Activated T-helper 2 cell treated with anti-CD3 and anti-CD28 coated beads, Interferon-gamma antibody, Interleukin-2, Interleukin-4, amounts not matched to agents 10 μg/mL and 5 μg/mL and 100 μg/mL, durations not matched to agents 14 hours and 24 hours and 36 hours (primary cell): Measurements from ENCODE around the gene BEAN1. TPM values are rescaled to one million over a fixed set of nuclear protein-coding genes. Genes with fewer than 3 reads are reported as not detected.
A peak's percentile ranks its signal among the peaks of the same experiment; 100 is the strongest.

ENCODE experiments used
- DNase-seq: peaks from one replicate; pipeline ENCODE4 v3.0.0; 2021; ENCODE audit warnings: low spot score
- H3K27ac Mint-ChIP-seq: one replicate; pipeline ENCODE4 v1.8.0; 2021; ENCODE audit warnings: mixed read lengths
- H3K27me3 Mint-ChIP-seq: one replicate; pipeline ENCODE4 v1.8.0; 2021; ENCODE audit warnings: low read depth, mixed read lengths
- H3K36me3 Mint-ChIP-seq: one replicate; pipeline ENCODE4 v1.8.0; 2021; ENCODE audit warnings: low read depth, mixed read lengths
- H3K4me1 Mint-ChIP-seq: one replicate; pipeline ENCODE4 v1.8.0; 2021; ENCODE audit warnings: low read depth, mixed read lengths
- H3K4me3 Mint-ChIP-seq: one replicate; pipeline ENCODE4 v1.8.0; 2021; ENCODE audit warnings: low read depth, mild to moderate bottlenecking, moderate library complexity, mixed read lengths
- H3K9me3 Mint-ChIP-seq: one replicate; pipeline ENCODE4 v1.8.0; 2021; ENCODE audit warnings: mixed read lengths
- intact Hi-C: fragments of 100-400 bp; cut with micrococcal nuclease; formaldehyde crosslinking; loops from one replicate; pipeline ENCODE4 v1.15.1; 2023
- total RNA-seq: library from RNA; stranded (reverse); gene quantifications from 2 replicates; pipeline ENCODE4 v1.2.3, GENCODE V29; 2022

Gene BEAN1
- total RNA-seq, 1 donor from 2014 or later, result not detected

- Mint-ChIP-seq H3K9me3 (no peaks in the 10 kb centered on the region), H3K27ac (no peak overlapping the region), H3K4me3 (no peak overlapping the region), H3K4me1 (peaks cover 17% of the 10 kb centered on the region), H3K27me3 (no peaks in the 10 kb centered on the region), H3K36me3 (no peaks in the 10 kb centered on the region)
- intact Hi-C loops, result loop anchor here (1.0 kb wide), 1 partner anchor 78 kb away; no protein-coding TSS in a partner anchor
- DNase-seq, result peak; percentile 58
Observed at GRCh38 chr16:66483689-66484452, 56.8 kb downstream of the BEAN1 start.

GRCh38 chr16:66484453-66485213 is 57.5 kb downstream of the BEAN1 start:
- H3K27ac Mint-ChIP-seq, result no peak overlapping the region
- no peaks in the 10 kb centered on the region for H3K36me3 Mint-ChIP-seq
- H3K9me3 Mint-ChIP-seq, result no peaks in the 10 kb centered on the region
- H3K4me3 Mint-ChIP-seq, result no peak overlapping the region
- H3K27me3 Mint-ChIP-seq, result no peaks in the 10 kb centered on the region
- no peak for DNase-seq
- H3K4me1 Mint-ChIP-seq, result peaks cover 17% of the 10 kb centered on the region
- intact Hi-C loops, result no loop called here

- no peak overlapping the region for H3K27ac Mint-ChIP-seq
Observed at GRCh38 chr16:66485376-66485775, 58.3 kb downstream of the BEAN1 start.

GRCh38 chr16:66486199-66486772 is 59.2 kb downstream of the BEAN1 start:
- H3K27ac Mint-ChIP-seq, result no peak overlapping the region
- intact Hi-C loops, result no loop called here
- DNase-seq, result no peak
- H3K4me1 Mint-ChIP-seq, result peaks cover 19% of the 10 kb centered on the region
- H3K9me3 Mint-ChIP-seq, result no peaks in the 10 kb centered on the region
- H3K4me3 Mint-ChIP-seq, result no peak overlapping the region
- no peaks in the 10 kb centered on the region for H3K36me3 Mint-ChIP-seq
- no peaks in the 10 kb centered on the region for H3K27me3 Mint-ChIP-seq

More at GRCh38 chr16:66485376-66485775, 58.3 kb downstream of the BEAN1 start:
- intact Hi-C loops, result no loop called here
- DNase-seq, result no peak
- Mint-ChIP-seq H3K4me3 (no peak overlapping the region), H3K36me3 (no peaks in the 10 kb centered on the region), H3K9me3 (no peaks in the 10 kb centered on the region), H3K27me3 (no peaks in the 10 kb centered on the region), H3K4me1 (peaks cover 17% of the 10 kb centered on the region)

GRCh38 chr16:66486773-66487579 is 59.9 kb downstream of the BEAN1 start:
- DNase-seq, result no peak

GRCh38 chr16:66487580-66488275 is 60.6 kb downstream of the BEAN1 start:
- no peak for DNase-seq
- Mint-ChIP-seq H3K4me1 (peaks cover 20% of the 10 kb centered on the region), H3K9me3 (no peaks in the 10 kb centered on the region), H3K27ac (no peak overlapping the region), H3K4me3 (no peak overlapping the region), H3K36me3 (no peaks in the 10 kb centered on the region), H3K27me3 (no peaks in the 10 kb centered on the region)
- intact Hi-C loops, result no loop called here

More at GRCh38 chr16:66486773-66487579, 59.9 kb downstream of the BEAN1 start:
- Mint-ChIP-seq H3K36me3 (no peaks in the 10 kb centered on the region), H3K27me3 (no peaks in the 10 kb centered on the region), H3K9me3 (no peaks in the 10 kb centered on the region), H3K27ac (no peak overlapping the region), H3K4me3 (no peak overlapping the region), H3K4me1 (peaks cover 20% of the 10 kb centered on the region)
- intact Hi-C loops, result no loop called here

- no peak overlapping the region for H3K4me3 Mint-ChIP-seq
- H3K9me3 Mint-ChIP-seq, result no peaks in the 10 kb centered on the region
- intact Hi-C loops, result no loop called here
- H3K27ac Mint-ChIP-seq, result no peak overlapping the region
- no peaks in the 10 kb centered on the region for H3K36me3 Mint-ChIP-seq
- DNase-seq, result no peak
- peaks cover 14% of the 10 kb centered on the region for H3K4me1 Mint-ChIP-seq
- H3K27me3 Mint-ChIP-seq, result no peaks in the 10 kb centered on the region
Observed at GRCh38 chr16:66488505-66488904, 61.4 kb downstream of the BEAN1 start.

GRCh38 chr16:66489385-66489784 is 62.3 kb downstream of the BEAN1 start:
- Mint-ChIP-seq H3K4me1 (peaks cover 5% of the 10 kb centered on the region), H3K36me3 (no peaks in the 10 kb centered on the region), H3K27me3 (no peaks in the 10 kb centered on the region), H3K9me3 (no peaks in the 10 kb centered on the region), H3K27ac (no peak overlapping the region), H3K4me3 (no peak overlapping the region)
- intact Hi-C loops, result no loop called here
- no peak for DNase-seq

GRCh38 chr16:66489818-66490217 is 62.7 kb downstream of the BEAN1 start:
- intact Hi-C loops, result no loop called here
- no peaks in the 10 kb centered on the region for H3K27me3 Mint-ChIP-seq

GRCh38 chr16:66490774-66491715 is 64.0 kb downstream of the BEAN1 start:
- H3K9me3 Mint-ChIP-seq, result no peaks in the 10 kb centered on the region
- intact Hi-C loops, result no loop called here
- no peak overlapping the region for H3K27ac Mint-ChIP-seq

More at GRCh38 chr16:66489818-66490217, 62.7 kb downstream of the BEAN1 start:
- Mint-ChIP-seq H3K4me1 (peaks cover 5% of the 10 kb centered on the region), H3K9me3 (no peaks in the 10 kb centered on the region), H3K27ac (no peak overlapping the region), H3K4me3 (no peak overlapping the region), H3K36me3 (no peaks in the 10 kb centered on the region)
- DNase-seq, result no peak

GRCh38 chr16:66491716-66492064 is 64.6 kb downstream of the BEAN1 start:
- Mint-ChIP-seq H3K4me1 (peaks cover 3% of the 10 kb centered on the region), H3K36me3 (no peaks in the 10 kb centered on the region), H3K27ac (no peak overlapping the region), H3K4me3 (no peak overlapping the region), H3K27me3 (no peaks in the 10 kb centered on the region), H3K9me3 (no peaks in the 10 kb centered on the region)
- intact Hi-C loops, result no loop called here
- no peak for DNase-seq

More at GRCh38 chr16:66490774-66491715, 64.0 kb downstream of the BEAN1 start:
- DNase-seq, result no peak
- Mint-ChIP-seq H3K27me3 (no peaks in the 10 kb centered on the region), H3K4me1 (peaks cover 3% of the 10 kb centered on the region), H3K36me3 (no peaks in the 10 kb centered on the region), H3K4me3 (no peak overlapping the region)
